Measurements from ENCODE around the gene LRP5. TPM values are rescaled to one million over a fixed set of nuclear protein-coding genes. Genes with fewer than 3 reads are reported as not detected.

LRP5 gene
- total RNA-seq, 2 experiments from 2014 or later = 10.2 to 10.7 TPM

DNA sequence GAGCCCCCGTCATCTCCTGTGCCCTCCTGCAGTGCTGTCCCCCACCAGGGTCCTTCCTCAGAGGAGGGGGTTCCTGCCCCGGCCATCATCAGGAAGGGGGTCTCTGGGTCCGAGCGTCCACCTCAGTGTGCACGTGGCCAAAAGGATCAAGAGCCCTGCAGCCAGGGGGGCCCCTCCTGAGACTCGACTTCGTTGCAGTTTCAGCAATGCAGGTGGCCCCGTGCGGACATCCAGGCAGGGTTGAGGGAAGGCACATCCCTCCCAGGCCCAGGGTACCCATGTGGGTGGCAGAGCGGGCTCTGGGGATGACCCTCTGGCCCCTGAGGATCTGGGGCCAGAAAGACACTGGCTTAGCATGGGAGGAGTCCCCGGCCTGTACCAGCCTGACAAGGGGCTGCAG, 41.3 kb downstream of the LRP5 start:
- POLR2A ChIA-PET = no interaction called here
- CTCF ChIA-PET = no interaction called here

DNA sequence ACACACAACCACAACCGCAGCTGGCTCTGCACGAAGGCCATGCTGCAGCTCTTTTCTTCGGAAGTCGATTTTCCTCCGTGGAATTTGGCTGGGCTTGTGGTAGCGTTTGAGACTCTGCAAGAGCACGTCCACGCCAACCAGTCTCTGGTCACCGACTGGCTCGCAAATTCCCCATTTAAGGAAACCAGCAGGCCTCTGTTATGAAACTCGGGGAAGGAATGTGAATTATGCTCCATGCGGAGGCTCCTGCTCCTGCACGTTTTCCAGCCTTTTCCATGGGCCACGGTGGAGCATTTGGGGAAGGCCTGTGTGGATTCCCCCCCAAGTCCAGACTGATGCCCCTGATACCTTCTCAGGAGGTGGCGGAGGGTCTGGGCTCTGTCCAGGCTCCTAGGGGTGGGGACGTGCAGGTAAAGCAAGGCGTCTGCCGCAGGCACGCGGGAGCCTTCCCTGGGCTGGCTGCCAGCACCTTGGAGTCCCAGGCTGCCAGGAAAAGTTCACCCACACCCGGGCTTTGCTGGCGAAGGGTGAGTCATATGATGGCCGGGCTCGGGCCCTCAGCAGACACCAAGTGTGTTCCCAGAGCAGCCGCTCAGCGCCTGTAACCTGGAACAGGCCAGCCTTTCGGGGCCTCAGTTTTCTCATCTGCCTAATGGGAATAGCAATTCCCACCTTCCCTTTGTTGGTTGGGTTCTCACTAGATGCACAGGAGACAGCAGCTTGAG, 41.9 kb downstream of the LRP5 start:
- CTCF ChIA-PET = no interaction called here
- POLR2A ChIA-PET = no interaction called here

DNA sequence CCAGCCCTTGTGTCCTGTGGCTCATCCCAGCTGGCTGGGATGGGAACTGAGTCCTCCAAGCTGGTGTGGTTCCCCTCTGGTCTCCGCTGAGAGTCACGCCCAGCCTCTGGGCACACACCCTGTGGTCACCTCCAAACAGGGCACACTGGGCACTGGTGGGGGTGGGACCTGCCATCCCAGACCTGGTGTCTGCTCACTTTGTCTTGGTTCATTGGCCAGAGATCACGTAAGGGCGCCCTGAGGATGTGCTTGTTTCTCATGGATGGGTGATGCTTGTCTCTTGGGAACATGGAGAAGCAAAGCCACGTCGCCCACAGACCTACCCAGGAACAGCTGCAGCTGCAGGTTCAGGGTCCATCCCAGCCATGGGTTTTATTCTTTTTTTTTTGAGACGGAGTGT, 43.1 kb downstream of the LRP5 start:
- CTCF ChIA-PET = no interaction called here
- POLR2A ChIA-PET = no interaction called here

DNA sequence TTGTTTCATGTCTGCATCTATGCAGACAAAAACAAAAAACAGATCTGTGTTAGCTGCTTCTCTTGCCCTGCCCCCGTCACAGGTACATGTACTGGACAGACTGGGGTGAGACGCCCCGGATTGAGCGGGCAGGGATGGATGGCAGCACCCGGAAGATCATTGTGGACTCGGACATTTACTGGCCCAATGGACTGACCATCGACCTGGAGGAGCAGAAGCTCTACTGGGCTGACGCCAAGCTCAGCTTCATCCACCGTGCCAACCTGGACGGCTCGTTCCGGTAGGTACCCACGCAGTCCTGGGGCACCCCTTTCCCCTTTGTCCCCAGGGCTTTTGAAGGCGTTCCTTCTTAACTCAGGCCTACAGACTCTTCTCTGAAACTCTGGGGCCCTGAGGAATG, 45.2 kb downstream of the LRP5 start:
- POLR2A ChIA-PET = no interaction called here
- CTCF ChIA-PET = no interaction called here

DNA sequence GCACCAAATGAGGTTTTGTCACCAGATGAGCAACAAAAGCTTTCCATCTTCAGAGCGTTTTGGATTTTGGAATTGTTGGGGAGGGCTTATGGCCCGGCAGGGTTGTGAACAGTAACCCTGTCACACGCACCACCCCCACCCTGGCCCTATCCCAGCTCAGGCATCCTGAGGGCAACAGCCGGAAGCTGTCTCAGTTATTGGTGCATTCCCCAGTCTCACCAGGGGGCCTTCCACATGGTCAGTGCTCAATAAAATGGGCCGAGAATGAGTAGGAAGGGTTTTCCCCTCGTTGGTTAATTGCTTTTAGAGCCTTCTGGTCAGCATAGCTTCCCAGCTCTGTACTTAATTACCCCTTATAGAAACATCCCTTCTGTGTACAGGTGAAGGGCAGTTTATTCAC, 46.0 kb downstream of the LRP5 start:
- CTCF ChIA-PET = interaction anchor here (1.2 kb wide), 1 partner anchor 101 kb away, joined by 3 read pairs; no protein-coding TSS in a partner anchor

DNA sequence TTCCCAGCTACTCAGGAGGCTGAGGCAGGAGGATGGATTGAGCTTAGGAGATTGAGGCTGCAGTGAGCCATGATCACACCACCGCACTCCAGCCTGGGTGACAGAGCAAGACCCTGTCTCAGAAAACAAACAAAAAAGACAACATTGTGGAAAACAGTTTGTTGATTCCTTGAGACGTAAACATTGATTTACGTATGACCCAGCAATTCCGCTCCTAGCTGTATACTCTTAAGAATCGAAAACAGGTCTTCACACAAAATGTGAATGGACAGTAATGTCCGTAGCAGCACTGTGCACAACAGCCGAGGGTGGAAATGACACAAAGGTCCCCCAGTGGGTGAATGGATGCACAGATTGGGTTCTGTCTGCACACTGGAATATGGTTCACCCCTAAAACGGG, 49.3 kb downstream of the LRP5 start:
- CTCF ChIA-PET = interaction anchor here (0.6 kb wide), 1 partner anchor 383 kb away, joined by 3 read pairs; no protein-coding TSS in a partner anchor
- POLR2A ChIA-PET = no interaction called here

More for the DNA sequence above, 46.0 kb downstream of the LRP5 start:
- POLR2A ChIA-PET = no interaction called here

DNA sequence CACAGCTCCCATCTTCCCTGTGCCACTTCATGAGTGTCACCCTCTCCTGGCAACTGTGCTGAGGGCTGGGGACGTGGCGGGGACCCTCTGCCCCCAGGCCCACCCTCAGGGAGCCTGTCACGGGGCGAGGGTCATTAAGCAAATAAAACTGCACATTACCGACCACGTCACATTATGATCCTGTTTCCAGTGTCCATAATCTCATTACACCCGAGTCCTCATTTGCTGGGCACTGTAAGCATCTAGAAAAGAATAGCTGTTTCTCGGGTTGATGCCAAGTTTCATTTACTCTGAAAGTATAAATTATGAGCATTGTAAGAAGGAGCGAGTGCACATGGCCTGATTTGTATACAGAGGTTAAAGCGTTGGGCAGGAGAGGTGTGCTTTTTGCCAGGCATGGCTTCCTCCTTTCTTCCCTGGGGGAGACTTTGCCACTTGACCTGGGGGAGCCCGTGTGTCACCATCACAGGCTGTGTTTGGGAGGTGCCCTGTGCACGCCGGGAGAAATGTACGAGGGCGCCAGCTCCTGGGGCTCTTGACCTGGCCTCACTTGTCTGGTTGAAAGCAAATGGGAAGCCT, 50.5 kb downstream of the LRP5 start:
- CTCF ChIA-PET = no interaction called here
- POLR2A ChIA-PET = no interaction called here

DNA sequence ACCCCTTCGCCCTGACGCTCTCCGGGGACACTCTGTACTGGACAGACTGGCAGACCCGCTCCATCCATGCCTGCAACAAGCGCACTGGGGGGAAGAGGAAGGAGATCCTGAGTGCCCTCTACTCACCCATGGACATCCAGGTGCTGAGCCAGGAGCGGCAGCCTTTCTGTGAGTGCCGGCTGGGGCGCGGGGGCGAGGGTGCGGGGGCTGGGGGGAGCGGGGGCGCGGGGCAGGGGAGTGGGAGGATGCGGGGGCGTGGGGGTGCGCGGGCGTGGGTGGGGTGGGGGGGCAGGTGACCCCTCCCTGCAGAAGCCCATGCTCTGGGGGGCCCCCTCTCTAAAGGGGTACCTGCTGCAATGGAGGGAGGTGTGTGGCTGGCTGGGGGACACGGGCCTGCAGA, 51.4 kb downstream of the LRP5 start:
- CTCF ChIA-PET = no interaction called here
- POLR2A ChIA-PET = no interaction called here

DNA sequence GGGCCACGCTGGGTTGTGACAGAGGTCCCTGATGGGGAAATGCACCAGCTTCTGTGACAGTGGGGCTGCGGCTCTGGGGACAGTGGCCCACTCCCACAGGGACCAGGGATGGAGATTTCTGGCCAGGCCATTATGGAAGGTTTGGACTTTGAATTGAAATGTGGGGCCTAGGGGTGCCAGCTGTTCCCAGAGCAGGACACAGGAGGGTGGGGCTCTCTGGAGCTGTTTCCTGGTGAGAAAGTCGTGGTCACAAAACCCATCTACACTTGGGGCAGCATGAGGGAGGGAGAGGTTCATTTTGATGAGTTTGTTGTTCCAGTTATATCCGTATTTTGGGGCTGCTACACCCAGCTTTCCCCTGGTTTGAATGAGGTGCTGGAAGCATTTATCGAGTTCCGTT, 52.2 kb downstream of the LRP5 start:
- POLR2A ChIA-PET = no interaction called here
- CTCF ChIA-PET = interaction anchor here (1.0 kb wide), 1 partner anchor 107 kb away, joined by 3 read pairs; no protein-coding TSS in a partner anchor

DNA sequence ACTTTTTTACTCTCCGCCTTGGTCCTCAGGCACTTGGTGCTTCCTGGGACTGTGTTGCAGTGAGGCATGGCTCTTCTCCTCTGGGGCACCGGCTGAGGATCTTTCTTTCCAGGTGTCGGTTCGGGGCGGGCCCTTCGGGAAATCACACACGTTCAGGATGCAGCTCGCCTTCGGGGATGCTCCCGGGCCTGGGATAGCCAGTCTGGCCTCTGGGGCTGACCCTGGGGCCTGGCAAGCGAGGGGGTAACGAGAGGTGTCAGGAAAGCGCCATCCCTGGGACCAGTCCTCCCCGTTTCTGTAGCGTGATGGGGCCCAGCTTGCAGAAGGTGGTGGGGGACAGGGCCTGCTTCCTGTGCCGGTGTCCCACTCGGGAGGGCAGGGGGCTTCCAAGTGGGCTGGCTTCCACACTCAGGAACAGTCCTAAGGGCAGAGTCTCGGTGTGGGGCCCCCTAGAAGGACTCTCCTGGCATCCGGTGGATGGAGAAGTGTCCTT, 53.6 kb downstream of the LRP5 start:
- ChIA-PET CTCF (no interaction called here), POLR2A (no interaction called here)

DNA sequence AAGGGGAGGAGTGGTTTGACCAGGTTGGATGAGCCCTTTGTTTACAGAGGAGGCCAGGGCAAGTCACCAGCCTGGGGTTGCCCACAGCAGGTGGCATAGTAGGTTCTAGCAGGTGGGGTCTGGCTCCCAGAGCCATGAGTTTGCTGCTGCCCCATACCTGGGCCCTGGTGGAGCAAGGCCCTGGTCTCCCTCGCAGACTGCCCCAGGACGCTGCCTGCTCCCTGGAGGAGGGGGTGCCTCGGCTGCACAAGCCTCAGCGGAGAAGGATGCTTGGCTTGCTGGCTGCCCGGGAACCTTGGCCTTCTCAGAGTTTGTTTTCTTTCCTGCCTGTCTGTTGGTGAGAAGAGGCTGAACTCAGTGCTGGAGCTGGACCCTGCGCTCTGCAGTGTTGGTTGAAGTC, 54.9 kb downstream of the LRP5 start:
- CTCF ChIA-PET = no interaction called here
- POLR2A ChIA-PET = no interaction called here

DNA sequence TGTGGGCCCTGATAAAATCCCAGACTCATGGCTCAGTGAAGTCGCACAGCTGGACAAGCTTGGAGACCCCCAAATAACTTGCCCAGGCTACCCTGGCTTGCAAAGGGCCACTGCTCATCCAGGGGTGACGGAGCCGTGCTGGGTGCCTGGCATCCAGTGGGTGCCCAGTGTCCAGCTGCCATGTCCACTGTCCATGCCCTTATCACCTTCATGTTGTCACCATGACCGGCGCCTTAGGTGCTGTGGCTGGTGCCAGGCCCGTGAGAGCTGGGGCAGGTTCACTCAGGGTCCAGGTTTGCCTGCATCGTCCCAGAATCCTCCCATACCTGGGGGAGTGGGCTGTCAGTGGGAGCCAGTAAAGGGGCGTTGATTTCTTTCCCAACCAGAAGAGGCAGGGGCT, 57.4 kb downstream of the LRP5 start:
- ChIA-PET CTCF (no interaction called here), POLR2A (no interaction called here)

DNA sequence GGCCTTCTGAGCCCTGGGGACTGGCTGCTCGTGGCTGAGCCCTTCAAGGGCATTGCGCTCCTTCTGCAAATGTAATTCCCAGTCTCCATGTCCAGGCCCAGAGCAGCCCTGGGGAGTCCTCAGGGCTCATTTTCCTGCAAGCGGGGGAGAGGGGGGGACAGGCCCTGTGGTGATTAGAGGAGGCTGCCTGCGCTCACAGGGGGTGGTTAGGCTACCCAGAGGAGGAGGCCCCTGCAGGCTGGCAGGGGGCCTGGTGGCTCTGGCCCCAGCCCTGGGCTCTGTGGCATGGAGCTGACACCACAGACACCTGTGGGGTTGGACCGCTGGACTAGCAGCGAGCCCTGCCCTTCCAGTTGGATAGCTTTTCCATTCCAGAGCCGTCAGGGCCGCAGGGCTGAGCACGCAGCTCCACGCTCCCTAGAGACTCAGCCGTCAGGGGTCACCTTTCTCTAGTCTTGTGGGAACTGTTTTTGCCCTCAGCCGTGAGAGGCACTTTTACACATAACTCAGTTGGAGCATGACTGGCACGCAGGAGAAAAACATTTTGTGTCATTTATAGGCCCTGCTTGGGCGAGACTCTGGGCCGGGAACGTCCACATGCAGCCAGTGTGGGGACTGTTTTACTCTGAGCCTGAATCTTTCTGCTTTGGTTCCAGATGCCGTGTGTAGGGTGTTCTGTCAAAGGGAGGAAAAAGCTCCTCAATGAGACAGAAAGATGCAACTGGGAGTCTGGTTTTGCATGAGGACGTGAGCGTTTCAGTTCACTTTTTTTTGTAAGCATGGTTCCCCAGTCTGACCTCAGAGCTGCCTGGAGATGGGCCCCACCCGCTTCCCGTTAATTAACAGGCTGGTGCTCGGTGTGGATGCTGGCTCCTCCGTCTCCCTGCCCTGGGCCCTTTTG, 58.1 kb downstream of the LRP5 start:
- POLR2A ChIA-PET = no interaction called here

DNA sequence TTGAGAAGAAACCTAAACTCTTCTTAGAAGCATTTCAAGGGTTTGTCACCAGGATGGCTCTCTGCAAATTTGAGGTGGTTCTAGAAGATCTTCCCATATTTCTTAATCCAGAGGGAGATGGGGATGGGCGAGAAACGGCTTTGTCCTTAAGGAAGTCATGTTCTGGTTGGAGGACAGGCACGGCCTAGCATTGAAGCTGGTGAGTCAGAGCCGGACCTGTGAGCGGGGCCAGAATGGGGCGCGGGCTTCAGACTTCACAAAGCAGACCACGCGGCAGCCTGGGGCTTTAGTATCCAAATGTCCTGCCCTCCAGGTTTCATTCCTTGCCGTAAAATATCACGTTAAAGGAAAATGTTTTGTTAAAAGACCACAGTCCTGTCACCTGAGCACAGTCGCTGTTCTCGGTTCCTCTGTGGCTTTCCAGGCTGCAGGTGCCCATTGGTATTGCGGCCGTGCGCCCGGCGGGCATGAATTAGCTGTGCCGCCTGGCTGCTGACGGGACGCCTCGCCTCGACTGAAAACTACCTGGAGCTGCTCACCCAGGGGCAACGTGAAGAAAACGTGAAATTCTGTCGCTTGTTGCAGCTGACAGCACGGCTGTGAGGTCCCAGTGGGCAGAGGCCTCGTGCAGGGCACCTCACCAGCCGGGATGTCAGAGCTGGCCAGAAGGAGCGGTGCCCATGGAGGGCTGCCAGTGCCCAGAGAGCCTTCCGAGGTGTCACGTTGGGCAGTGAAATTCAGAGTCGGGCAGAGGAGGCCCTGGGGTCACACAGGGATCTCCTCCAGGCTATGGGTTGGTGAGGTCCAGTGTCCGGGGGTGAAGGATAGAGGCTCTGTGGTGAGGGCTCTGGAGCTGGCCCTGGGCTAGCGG, 59.0 kb downstream of the LRP5 start:
- CTCF ChIA-PET = no interaction called here

More for the DNA sequence above, 58.1 kb downstream of the LRP5 start:
- CTCF ChIA-PET = no interaction called here

DNA sequence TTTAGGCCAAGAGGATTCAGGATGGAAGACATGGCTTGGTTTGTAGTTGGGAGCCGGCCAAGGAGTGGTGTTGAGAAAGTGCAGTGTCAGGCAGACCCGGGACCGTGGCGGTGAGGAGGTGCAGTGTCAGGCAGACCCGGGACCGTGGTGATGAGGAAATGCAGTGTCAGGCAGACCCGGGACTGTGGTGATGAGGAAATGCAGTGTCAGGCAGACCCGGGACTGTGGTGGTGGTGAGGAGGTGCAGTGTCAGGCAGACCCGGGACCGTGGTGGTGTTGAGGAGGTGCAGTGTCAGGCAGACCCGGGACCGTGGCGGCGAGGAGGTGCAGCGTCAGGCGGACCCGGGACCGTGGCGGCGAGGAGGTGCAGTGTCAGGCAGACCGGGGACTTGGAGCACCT, 59.7 kb downstream of the LRP5 start:
- ChIA-PET CTCF (no interaction called here), POLR2A (interaction anchor here (0.7 kb wide), 1 partner anchor 128 kb away, joined by 7 read pairs; no protein-coding TSS in a partner anchor)

More for the DNA sequence above, 59.0 kb downstream of the LRP5 start:
- POLR2A ChIA-PET = no interaction called here

DNA sequence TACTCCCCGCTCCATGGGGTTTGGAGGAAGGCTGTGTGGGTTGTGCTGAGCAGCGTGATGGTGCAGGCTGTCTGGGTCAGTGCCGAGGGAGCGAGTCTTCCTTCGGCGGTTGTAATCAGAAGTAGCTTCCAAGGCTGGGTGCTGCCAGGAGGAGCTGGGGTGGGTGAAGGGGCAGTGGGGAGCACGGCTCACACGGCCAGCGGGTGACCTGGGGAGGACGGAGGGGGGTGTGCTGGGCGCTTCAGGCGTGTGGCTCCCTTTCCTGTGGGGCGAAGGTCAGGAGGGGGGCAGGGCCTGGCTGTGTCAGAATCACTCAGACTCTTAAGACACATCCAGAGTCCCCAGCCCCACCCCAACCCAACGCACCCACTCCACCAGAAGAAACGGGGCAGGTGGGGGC, 60.2 kb downstream of the LRP5 start:
- CTCF ChIA-PET = no interaction called here
- POLR2A ChIA-PET = interaction anchor here (0.7 kb wide), 1 partner anchor 128 kb away, joined by 7 read pairs; no protein-coding TSS in a partner anchor

DNA sequence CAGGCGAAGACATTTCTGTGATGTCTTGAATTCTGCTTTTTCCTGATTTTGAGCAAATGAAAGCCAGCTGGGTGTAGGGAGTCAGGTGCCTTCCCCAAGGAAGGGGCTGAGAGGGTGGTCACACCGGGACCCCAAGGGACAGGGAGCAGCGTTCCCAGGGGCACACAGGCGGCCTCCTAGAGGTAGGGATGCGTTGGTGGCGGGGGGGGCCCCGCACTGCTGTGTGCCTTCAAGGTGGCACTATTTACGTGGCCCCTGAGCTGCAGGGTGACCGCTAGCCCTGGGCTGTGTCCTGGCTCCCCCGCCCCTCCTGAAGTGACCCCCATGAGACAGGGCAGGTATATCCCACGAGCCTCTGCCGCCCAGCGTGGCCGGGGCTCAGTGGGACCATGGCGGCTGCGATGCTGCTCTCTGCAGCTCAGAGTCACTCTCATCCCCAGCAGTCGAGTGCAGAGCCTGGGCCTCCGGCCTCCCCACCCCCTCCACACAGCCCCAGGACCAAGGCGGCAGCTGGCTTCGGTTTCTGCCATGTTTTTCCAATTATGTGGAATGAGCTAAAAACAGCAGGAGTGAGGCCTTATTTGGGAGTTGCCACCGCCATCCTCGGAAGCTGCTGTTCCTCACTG, 60.9 kb downstream of the LRP5 start:
- ChIA-PET CTCF (no interaction called here), POLR2A (no interaction called here)

DNA sequence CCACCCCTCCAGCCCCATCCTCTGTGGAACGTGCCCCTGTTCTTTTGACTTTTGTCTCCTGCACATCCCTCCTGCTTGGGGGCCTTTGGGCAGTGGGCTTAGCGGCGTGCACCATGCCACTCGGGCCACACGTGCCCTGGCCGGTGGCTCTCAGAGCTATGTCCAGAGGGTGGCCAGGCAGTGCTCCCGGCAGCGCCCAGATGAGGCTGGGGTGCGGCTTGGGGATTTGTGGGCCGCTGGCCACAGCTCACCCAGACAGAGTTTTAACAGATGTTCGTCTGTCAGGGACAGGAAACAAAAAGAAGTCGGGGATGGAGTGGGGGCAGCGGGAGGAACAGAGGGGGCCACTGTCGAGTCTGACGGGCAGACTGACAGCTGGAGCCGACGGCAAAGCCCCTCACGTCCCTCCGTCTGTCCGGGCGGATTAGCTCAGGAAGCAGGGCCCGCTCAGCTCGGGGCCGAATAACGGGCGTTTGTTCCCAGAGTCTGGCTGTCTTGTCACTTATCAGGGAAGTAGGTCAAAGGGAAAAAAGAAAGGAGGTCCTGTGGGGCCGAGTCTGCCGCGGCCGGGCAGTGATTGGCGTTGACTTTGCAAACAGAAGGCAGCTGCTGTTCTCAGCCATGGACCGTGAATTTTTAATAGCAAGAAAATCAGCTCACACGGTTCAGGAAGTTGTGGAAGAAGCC, 61.6 kb downstream of the LRP5 start:
- ChIA-PET CTCF (interaction anchor here (1.1 kb wide), 1 partner anchor 94 kb away, joined by 3 read pairs; no protein-coding TSS in a partner anchor), POLR2A (no interaction called here)

DNA sequence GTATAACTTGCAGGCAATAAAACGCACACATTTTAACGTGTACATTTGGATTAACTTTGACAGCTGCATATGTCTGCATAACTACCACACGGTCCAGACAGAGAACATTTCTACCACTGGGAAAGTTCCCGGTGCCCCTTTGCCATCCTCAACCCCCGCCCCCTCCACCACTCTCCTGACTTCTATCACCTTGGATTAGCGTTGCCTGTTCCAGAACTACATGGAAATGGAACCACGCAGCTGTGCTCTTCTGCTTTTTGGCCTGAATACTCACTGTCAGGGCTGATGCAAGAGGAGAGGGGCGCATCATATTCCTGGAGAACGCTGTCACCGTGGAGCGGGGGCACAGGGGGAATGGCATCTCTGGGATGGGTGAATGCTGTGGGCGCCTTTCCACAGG, 62.1 kb downstream of the LRP5 start:
- POLR2A ChIA-PET = no interaction called here
- CTCF ChIA-PET = interaction anchor here (1.1 kb wide), 1 partner anchor 95 kb away, joined by 3 read pairs; no protein-coding TSS in a partner anchor

Measured in activated CD8-positive, alpha-beta memory T cell treated with anti-CD3 and anti-CD28 coated beads for 36 hours (primary cell).